Activated CD4-positive, alpha-beta memory T cell treated with anti-CD3 and anti-CD28 coated beads, Interleukin-2, amount 10 ng/mL, durations not matched to agents 7 days and 5 days (primary cell): ENCODE data around the gene TMEM201. TPM values are rescaled to one million over a fixed set of nuclear protein-coding genes. Genes with fewer than 3 reads are reported as not detected.

ENCODE experiments used
- CTCF ChIA-PET: fragments of 350-600 bp; sonication (Branson Sonifier 250); formaldehyde crosslinking; loops from one replicate; lab custom pipeline; 2021; ENCODE audit warnings: antibody characterized with exemption, inconsistent platforms; lab: Charles Lee
- POLR2A ChIA-PET: fragments of 350-600 bp; sonication (Branson Sonifier 250); formaldehyde crosslinking; loops from one replicate; lab custom pipeline; 2021; ENCODE audit warnings: antibody characterized with exemption; lab: Charles Lee
- DNase-seq: peaks from one replicate; pipeline ENCODE4 v3.0.0-alpha.2; 2020
- H3K27ac Mint-ChIP-seq: one replicate; pipeline ENCODE4 v1.8.0; 2021; ENCODE audit warnings: mild to moderate bottlenecking, mixed read lengths
- H3K27me3 Mint-ChIP-seq: one replicate; pipeline ENCODE4 v1.8.0; 2021; ENCODE audit warnings: mixed read lengths
- H3K36me3 Mint-ChIP-seq: one replicate; pipeline ENCODE4 v1.8.0; 2021; ENCODE audit warnings: low read depth, mixed read lengths
- H3K4me1 Mint-ChIP-seq: one replicate; pipeline ENCODE4 v1.8.0; 2021; ENCODE audit warnings: mixed read lengths
- H3K4me3 Mint-ChIP-seq: one replicate; pipeline ENCODE4 v1.8.0; 2021; ENCODE audit warnings: mild to moderate bottlenecking, mixed read lengths
- H3K9me3 Mint-ChIP-seq: one replicate; pipeline ENCODE4 v1.8.0; 2021; ENCODE audit warnings: mixed read lengths
- total RNA-seq, 2 experiments: library from RNA; stranded (reverse); gene quantifications; one replicate each; pipeline ENCODE4 v1.2.3, GENCODE V29; 2021

The TMEM201 gene
- total RNA-seq, 2 experiments from 2014 or later = 12.4 to 13.4 TPM

DNA sequence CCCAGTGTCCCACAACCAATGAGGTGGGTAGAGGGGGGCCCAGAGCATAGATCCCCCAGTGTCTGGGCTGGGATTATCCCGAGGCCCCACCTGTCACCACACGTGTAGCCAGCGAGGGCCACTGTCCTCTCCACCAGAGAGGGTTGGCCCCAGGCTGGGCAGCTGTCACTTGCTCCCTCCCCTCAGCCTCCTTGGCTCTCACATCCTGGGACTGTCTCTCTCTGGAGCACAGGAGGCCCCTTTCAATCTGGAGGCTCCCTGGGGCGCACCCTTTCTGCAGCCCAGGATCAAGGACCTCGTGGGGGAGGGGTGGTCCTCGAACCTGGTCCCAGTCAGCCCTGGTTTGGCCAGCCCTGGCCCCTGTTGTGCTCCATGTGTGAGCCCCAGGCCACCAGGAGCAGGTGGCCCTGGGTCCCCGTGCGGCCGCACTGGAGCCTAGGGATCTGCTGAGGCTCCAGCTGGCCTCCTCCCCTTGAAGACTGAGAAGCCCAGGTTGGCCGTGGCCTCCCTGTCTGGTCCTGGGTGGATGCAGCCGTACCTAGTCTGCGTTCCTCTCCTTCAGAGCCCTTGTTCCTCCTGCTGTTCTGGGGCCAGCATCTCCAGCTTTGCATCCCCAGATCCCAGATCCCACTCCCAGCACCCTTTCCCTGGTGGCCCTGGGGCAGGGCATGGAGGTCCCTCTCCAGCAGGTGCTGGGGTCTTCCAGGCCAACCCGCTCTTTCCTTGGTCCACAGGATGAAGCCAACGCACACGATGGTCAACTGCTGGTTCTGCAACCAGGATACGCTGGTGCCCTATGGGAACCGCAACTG lies 6.7 kb downstream of the TMEM201 start:
- Mint-ChIP-seq H3K27me3 (no peaks in the 10 kb centered on the region), H3K4me3 (no peak overlapping the region), H3K36me3 (peaks cover 3% of the 10 kb centered on the region), H3K27ac (no peak overlapping the region), H3K4me1 (peaks cover 23% of the 10 kb centered on the region), H3K9me3 (no peaks in the 10 kb centered on the region)
- CTCF ChIA-PET = no interaction called here
- POLR2A ChIA-PET = no interaction called here
- no peak for DNase-seq

GRCh38 chr1:9595968-9596340 lies 7.2 kb downstream of the TMEM201 start:
- ChIA-PET CTCF (no interaction called here), POLR2A (no interaction called here)
- H3K36me3 Mint-ChIP-seq = peaks cover 3% of the 10 kb centered on the region
- no peak overlapping the region for H3K4me3 Mint-ChIP-seq
- H3K27me3 Mint-ChIP-seq = no peaks in the 10 kb centered on the region
- no peaks in the 10 kb centered on the region for H3K9me3 Mint-ChIP-seq
- H3K4me1 Mint-ChIP-seq = peaks cover 17% of the 10 kb centered on the region
- no peak overlapping the region for H3K27ac Mint-ChIP-seq
- DNase-seq = no peak

- Mint-ChIP-seq H3K4me1 (peaks cover 15% of the 10 kb centered on the region), H3K27me3 (no peaks in the 10 kb centered on the region), H3K4me3 (no peak overlapping the region), H3K27ac (no peak overlapping the region), H3K9me3 (no peaks in the 10 kb centered on the region), H3K36me3 (peaks cover 3% of the 10 kb centered on the region)
- POLR2A ChIA-PET = no interaction called here
- DNase-seq = no peak
- CTCF ChIA-PET = interaction anchor here (1.7 kb wide), 1 partner anchor 19 kb away, joined by 4 read pairs; no protein-coding TSS in a partner anchor
Observed at GRCh38 chr1:9596415-9597123, 7.9 kb downstream of the TMEM201 start.

DNA sequence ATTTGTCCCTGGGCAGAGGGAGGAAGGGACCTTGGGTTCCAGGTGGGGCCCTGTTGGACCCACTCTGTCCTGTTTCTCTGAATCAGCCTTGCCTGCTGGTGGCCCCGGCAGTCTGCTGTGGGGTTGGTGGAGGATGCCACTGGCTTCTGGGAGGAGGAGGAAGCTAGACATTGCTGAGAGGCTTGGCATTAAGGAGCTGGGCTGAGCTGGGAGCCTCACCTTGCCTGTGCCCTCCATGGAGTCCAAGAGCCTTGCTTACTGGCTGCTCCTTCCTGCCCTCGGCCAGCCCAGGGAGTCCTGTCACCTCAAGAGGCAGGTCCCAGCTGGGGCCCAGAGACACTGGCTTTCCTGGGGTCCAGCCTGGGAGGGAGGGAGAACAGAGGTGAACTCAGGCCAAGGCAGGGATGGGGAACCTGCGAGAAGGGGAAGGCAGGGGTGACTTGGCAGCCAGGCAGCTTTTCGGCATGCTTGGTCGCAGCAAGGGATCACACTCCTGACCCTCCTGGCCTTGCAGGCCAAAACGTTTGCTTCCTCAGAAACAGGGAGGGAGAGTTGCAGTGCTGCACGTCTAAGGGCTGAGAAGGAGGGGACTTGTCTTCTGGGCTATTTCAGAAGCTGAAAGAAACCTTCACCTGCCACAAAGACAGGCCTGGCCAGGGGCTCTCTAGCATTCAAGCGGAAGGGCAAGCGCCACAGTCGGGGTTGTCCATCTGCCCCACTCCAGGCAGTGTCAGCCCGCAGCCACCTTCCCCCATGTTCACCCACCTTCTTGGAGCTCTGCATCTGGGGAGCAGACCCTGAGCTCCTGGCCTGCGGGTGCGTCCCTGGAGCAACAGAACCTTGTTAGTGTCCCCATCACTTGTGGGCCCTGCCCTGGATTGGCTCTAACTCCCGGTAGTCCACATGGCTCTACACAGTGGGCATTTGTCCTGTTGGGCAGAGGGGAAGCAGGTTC lies 8.9 kb downstream of the TMEM201 start:
- Mint-ChIP-seq H3K27ac (no peak overlapping the region), H3K36me3 (peaks cover 3% of the 10 kb centered on the region), H3K27me3 (no peaks in the 10 kb centered on the region), H3K4me3 (no peak overlapping the region), H3K9me3 (no peaks in the 10 kb centered on the region), H3K4me1 (peaks cover 9% of the 10 kb centered on the region)
- no peak for DNase-seq
- CTCF ChIA-PET = interaction anchor here (0.9 to 1.7 kb wide), 2 partner anchors 10 to 18 kb away, joined by 4 to 5 read pairs; no protein-coding TSS in a partner anchor
- POLR2A ChIA-PET = no interaction called here

- no peak for DNase-seq
- CTCF ChIA-PET = no interaction called here
- Mint-ChIP-seq H3K4me1 (peaks cover 4% of the 10 kb centered on the region), H3K27me3 (no peaks in the 10 kb centered on the region), H3K27ac (no peak overlapping the region), H3K4me3 (no peak overlapping the region), H3K9me3 (no peaks in the 10 kb centered on the region), H3K36me3 (peaks cover 6% of the 10 kb centered on the region)
- POLR2A ChIA-PET = no interaction called here
Observed at GRCh38 chr1:9598316-9598700, 9.6 kb downstream of the TMEM201 start.

GRCh38 chr1:9599741-9600140 lies 11.0 kb downstream of the TMEM201 start:
- H3K27me3 Mint-ChIP-seq = no peaks in the 10 kb centered on the region
- H3K4me1 Mint-ChIP-seq = no peaks in the 10 kb centered on the region
- peaks cover 6% of the 10 kb centered on the region for H3K36me3 Mint-ChIP-seq
- DNase-seq = no peak
- POLR2A ChIA-PET = no interaction called here
- H3K9me3 Mint-ChIP-seq = no peaks in the 10 kb centered on the region
- H3K4me3 Mint-ChIP-seq = no peak overlapping the region
- no peak overlapping the region for H3K27ac Mint-ChIP-seq
- CTCF ChIA-PET = no interaction called here

GRCh38 chr1:9600861-9601834 lies 12.4 kb downstream of the TMEM201 start:
- Mint-ChIP-seq H3K4me1 (no peaks in the 10 kb centered on the region), H3K9me3 (no peaks in the 10 kb centered on the region), H3K27me3 (no peaks in the 10 kb centered on the region), H3K4me3 (no peak overlapping the region), H3K27ac (no peak overlapping the region), H3K36me3 (peaks cover 6% of the 10 kb centered on the region)
- ChIA-PET CTCF (no interaction called here), POLR2A (no interaction called here)
- DNase-seq = no peak

DNA sequence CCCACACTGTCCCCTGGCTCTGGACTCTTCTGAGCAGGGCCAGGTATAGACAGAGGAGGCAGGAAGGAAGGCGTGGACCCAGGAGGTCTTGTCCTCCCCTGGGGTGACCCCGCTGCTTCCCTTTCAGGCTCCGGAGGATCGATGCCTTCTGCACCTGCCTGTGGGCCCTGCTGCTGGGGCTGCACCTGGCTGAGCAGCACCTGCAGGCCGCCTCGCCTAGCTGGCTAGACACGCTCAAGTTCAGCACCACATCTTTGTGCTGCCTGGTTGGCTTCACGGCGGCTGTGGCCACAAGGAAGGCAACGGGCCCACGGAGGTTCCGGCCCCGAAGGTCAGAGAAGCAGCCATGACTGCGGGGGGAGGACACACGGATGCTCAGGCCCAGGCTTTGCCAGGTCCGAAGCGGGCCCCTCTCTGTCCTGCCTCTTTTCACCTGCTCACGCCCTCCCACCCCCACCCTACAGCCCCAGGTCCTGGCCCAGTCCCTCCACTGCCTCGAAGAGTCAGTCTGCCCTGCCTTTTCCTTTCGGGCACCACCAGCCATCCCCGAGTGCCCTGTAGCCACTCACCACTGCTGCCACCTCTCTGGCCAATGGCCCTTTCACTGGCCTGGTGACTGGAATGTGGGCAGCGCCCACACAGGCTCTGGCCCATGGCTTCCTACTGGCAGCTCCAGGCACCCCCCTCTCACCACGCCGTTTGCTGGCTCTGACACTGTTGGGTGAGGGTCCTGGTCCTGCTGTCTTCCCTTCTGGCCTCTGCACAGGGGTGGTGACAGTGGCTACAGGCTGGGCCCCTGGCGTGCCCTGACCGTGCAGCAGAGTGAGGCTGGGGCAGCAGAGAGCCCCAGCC lies 13.5 kb downstream of the TMEM201 start:
- POLR2A ChIA-PET = no interaction called here
- CTCF ChIA-PET = no interaction called here

GRCh38 chr1:9602794-9603167 lies 14.1 kb downstream of the TMEM201 start:
- H3K4me3 Mint-ChIP-seq = no peak overlapping the region
- H3K27ac Mint-ChIP-seq = no peak overlapping the region
- H3K36me3 Mint-ChIP-seq = peaks cover 6% of the 10 kb centered on the region
- no peaks in the 10 kb centered on the region for H3K4me1 Mint-ChIP-seq
- H3K9me3 Mint-ChIP-seq = no peaks in the 10 kb centered on the region
- H3K27me3 Mint-ChIP-seq = no peaks in the 10 kb centered on the region
- ChIA-PET CTCF (no interaction called here), POLR2A (no interaction called here)
- no peak for DNase-seq

More for the DNA sequence above, 13.5 kb downstream of the TMEM201 start:
- no peak overlapping the region for H3K4me3 Mint-ChIP-seq
- no peaks in the 10 kb centered on the region for H3K4me1 Mint-ChIP-seq
- H3K36me3 Mint-ChIP-seq = peaks cover 6% of the 10 kb centered on the region
- no peak overlapping the region for H3K27ac Mint-ChIP-seq
- no peaks in the 10 kb centered on the region for H3K9me3 Mint-ChIP-seq
- DNase-seq = no peak
- no peaks in the 10 kb centered on the region for H3K27me3 Mint-ChIP-seq

GRCh38 chr1:9603307-9603706 lies 14.6 kb downstream of the TMEM201 start:
- H3K36me3 Mint-ChIP-seq = peaks cover 3% of the 10 kb centered on the region
- H3K4me3 Mint-ChIP-seq = no peak overlapping the region
- no peaks in the 10 kb centered on the region for H3K27me3 Mint-ChIP-seq
- ChIA-PET POLR2A (no interaction called here), CTCF (no interaction called here)
- no peak overlapping the region for H3K27ac Mint-ChIP-seq
- DNase-seq = no peak
- H3K9me3 Mint-ChIP-seq = no peaks in the 10 kb centered on the region
- H3K4me1 Mint-ChIP-seq = no peaks in the 10 kb centered on the region

DNA sequence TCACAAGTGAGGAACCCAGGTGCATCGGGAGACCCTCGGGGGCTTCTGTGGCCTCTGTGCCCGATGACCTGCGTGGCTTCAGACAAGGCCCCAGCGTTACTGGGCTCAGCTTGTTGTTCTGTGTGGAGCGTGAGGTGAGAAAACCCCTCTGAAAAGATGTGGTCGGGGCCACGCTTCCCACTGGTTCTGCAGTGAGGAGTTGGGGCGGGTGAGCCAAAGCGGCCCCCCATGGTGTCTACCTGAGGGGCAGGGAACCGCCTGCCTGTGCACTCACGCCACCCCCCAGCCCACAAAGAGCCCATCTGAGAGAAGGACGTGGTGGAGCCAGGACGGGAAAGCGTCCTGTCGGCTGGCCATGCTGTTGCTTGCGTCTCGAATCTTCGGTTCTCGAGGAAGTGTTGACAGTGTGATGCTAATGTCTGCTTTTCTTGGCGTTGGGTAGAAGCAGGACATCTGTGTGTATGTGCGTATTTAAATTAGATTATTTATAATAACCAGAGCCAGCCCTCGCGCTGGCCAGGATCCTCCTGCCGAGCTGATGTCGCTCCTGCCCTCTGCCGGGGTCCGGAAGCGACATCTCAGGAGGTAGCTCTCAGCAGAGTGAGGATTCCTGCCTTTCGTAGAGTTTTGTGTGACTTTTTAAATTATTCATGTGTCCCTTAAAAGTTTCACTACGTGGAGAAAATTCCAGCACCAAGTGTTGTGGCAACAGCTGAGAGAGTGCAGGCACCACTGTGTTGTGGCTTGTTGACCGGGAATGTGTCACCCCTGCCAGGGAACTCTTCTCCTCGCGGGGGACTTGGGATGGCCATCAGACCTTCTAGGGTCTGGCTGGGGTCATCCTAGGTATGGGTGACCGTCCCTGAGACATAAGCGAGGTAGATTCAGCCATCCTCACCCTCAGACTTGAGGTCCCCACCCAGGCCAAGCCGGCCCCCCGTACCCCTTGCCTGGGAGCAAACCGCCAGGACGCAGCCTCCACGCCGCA lies 15.3 kb downstream of the TMEM201 start:
- no peak overlapping the region for H3K27ac Mint-ChIP-seq
- no peaks in the 10 kb centered on the region for H3K9me3 Mint-ChIP-seq
- no peak for DNase-seq
- CTCF ChIA-PET = no interaction called here
- no peak overlapping the region for H3K4me3 Mint-ChIP-seq
- POLR2A ChIA-PET = no interaction called here
- peaks cover 3% of the 10 kb centered on the region for H3K36me3 Mint-ChIP-seq
- no peaks in the 10 kb centered on the region for H3K27me3 Mint-ChIP-seq
- H3K4me1 Mint-ChIP-seq = no peaks in the 10 kb centered on the region
